Measurements from ENCODE around the gene SLC9B1.

The SLC9B1 gene

GRCh38 chr4:103046416-103047290 is 27.1 kb upstream of the SLC9B1 start:
- no peak overlapping the region for H3K18ac ChIP-seq (ENCODE audit: low read length)
- H3K36me3 ChIP-seq (replicated peaks in 1 of 2; ENCODE audit: control insufficient read depth in 2 of 2, insufficient read depth in 2 of 2, low read length in 2 of 2): peaks cover 0 to 37% of the 10 kb centered on the region in 2 donors
- no peaks in the 10 kb centered on the region for H3K27me3 ChIP-seq (ENCODE audit: control insufficient read depth in 3 of 3, insufficient read depth in 3 of 3, low read depth in 1 of 3, low read length in 3 of 3)
- H3K79me1 ChIP-seq (ENCODE audit: low read depth, low read length): no peaks in the 10 kb centered on the region
- H3K27ac ChIP-seq (replicated peaks; ENCODE audit: low read length): no peak overlapping the region
- H4K91ac ChIP-seq (ENCODE audit: low read depth, low read length, poor library complexity): no peak overlapping the region
- no peak overlapping the region for H3K4me3 ChIP-seq (ENCODE audit: low read length in 2 of 2)
- H2BK5ac ChIP-seq (ENCODE audit: low read length): no peak overlapping the region
- no peak overlapping the region for H3K23ac ChIP-seq (ENCODE audit: low read depth, low read length, poor library complexity)
- no peaks in the 10 kb centered on the region for H3K9me3 ChIP-seq (replicated peaks in 1 of 2; ENCODE audit: control insufficient read depth in 2 of 2, insufficient read depth in 1 of 2, low read depth in 1 of 2, low read length in 2 of 2)
- H4K8ac ChIP-seq (ENCODE audit: low read depth, low read length): no peak overlapping the region
- no peaks in the 10 kb centered on the region for H3K4me1 ChIP-seq (ENCODE audit: control insufficient read depth in 2 of 2, insufficient read depth in 1 of 2, low read depth in 1 of 2, low read length in 2 of 2)
- no peak overlapping the region for H2AK5ac ChIP-seq (ENCODE audit: low read depth, low read length)
- no peak overlapping the region for H2AFZ ChIP-seq (ENCODE audit: low read length)
- H3K4ac ChIP-seq (ENCODE audit: low read length): no peak overlapping the region
- no peak overlapping the region for H2BK15ac ChIP-seq (ENCODE audit: low read length)
- no peak overlapping the region for H3K14ac ChIP-seq (ENCODE audit: low read length)
- DNase-seq (ENCODE audit: low spot score): peak; percentile 21
- H2BK12ac ChIP-seq (ENCODE audit: low read length): no peak overlapping the region
- WGBS, 2 donors (ENCODE audit: extremely low coverage in 2 of 2, insufficient read length in 2 of 2, insufficient replicate concordance in 1 of 2): no CpG with 5 or more reads among the region's 5 CpGs
- H3K9ac ChIP-seq (ENCODE audit: low read depth, low read length, poor library complexity): no peak overlapping the region
- no peak overlapping the region for H2BK120ac ChIP-seq (ENCODE audit: low read depth, low read length)
- H3K4me2 ChIP-seq (ENCODE audit: insufficient read depth, low read length, poor library complexity, severe bottlenecking): no peak overlapping the region

GRCh38 chr4:103044183-103044582 is 24.7 kb upstream of the SLC9B1 start:
- H3K27ac ChIP-seq (replicated peaks; ENCODE audit: low read length): no peak overlapping the region
- no peak overlapping the region for H3K4me3 ChIP-seq (ENCODE audit: low read length in 2 of 2)
- H3K9me3 ChIP-seq (replicated peaks in 1 of 2; ENCODE audit: control insufficient read depth in 2 of 2, insufficient read depth in 1 of 2, low read depth in 1 of 2, low read length in 2 of 2): no peaks in the 10 kb centered on the region
- no peaks in the 10 kb centered on the region for H3K4me1 ChIP-seq (ENCODE audit: control insufficient read depth in 2 of 2, insufficient read depth in 1 of 2, low read depth in 1 of 2, low read length in 2 of 2)
- no peak overlapping the region for H2BK5ac ChIP-seq (ENCODE audit: low read length)
- no peak overlapping the region for H4K8ac ChIP-seq (ENCODE audit: low read depth, low read length)
- H3K36me3 ChIP-seq (replicated peaks in 1 of 2; ENCODE audit: control insufficient read depth in 2 of 2, insufficient read depth in 2 of 2, low read length in 2 of 2): peaks cover 0 to 29% of the 10 kb centered on the region in 2 donors
- H3K4me2 ChIP-seq (ENCODE audit: insufficient read depth, low read length, poor library complexity, severe bottlenecking): no peak overlapping the region
- no peak overlapping the region for H3K14ac ChIP-seq (ENCODE audit: low read length)
- H2BK12ac ChIP-seq (ENCODE audit: low read length): no peak overlapping the region
- no CpG with 5 or more reads among the region's 2 CpGs for WGBS, 2 donors (ENCODE audit: extremely low coverage in 2 of 2, insufficient read length in 2 of 2, insufficient replicate concordance in 1 of 2)
- H3K79me1 ChIP-seq (ENCODE audit: low read depth, low read length): no peaks in the 10 kb centered on the region
- no peak overlapping the region for H2AK5ac ChIP-seq (ENCODE audit: low read depth, low read length)
- no peak overlapping the region for H3K4ac ChIP-seq (ENCODE audit: low read length)
- no peak overlapping the region for H2BK15ac ChIP-seq (ENCODE audit: low read length)
- H2AFZ ChIP-seq (ENCODE audit: low read length): no peak overlapping the region
- no peak overlapping the region for H3K23ac ChIP-seq (ENCODE audit: low read depth, low read length, poor library complexity)
- no peak for DNase-seq (ENCODE audit: low spot score)
- no peak overlapping the region for H3K9ac ChIP-seq (ENCODE audit: low read depth, low read length, poor library complexity)
- no peak overlapping the region for H3K18ac ChIP-seq (ENCODE audit: low read length)
- H4K91ac ChIP-seq (ENCODE audit: low read depth, low read length, poor library complexity): no peak overlapping the region
- no peaks in the 10 kb centered on the region for H3K27me3 ChIP-seq (ENCODE audit: control insufficient read depth in 3 of 3, insufficient read depth in 3 of 3, low read depth in 1 of 3, low read length in 3 of 3)
- no peak overlapping the region for H2BK120ac ChIP-seq (ENCODE audit: low read depth, low read length)

GRCh38 chr4:103036169-103036568 is 16.7 kb upstream of the SLC9B1 start:
- no peak overlapping the region for H3K4me3 ChIP-seq (ENCODE audit: low read length in 2 of 2)
- WGBS, 2 donors (ENCODE audit: extremely low coverage in 2 of 2, insufficient read length in 2 of 2, insufficient replicate concordance in 1 of 2): no CpG with 5 or more reads among the region's 2 CpGs

DNA sequence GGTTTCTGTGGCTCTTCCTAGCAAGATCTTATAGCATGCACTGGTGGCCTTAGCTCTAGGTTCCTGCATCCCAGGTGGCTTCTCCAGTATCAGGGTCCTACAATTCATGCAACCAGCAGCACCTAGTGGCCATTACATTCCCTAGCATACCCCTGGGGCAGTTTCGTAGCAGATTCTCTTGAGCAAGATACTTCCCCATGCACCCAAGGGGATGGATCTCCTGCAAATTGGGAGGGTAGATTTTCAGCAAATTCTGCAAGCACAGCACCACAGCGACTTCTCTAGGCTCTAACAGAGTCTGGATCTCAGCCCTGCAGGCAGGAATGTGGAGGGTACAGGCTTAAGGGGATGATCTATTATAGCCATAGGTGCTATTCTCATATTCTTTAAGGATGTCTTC is 13.1 kb upstream of the SLC9B1 start:
- Histone ChIP-seq H4K91ac (ENCODE audit: low read depth, low read length, poor library complexity) (no peak overlapping the region), H3K23ac (ENCODE audit: low read depth, low read length, poor library complexity) (no peak overlapping the region), H2BK15ac (ENCODE audit: low read length) (no peak overlapping the region), H3K4ac (ENCODE audit: low read length) (no peak overlapping the region), H3K4me1 (ENCODE audit: control insufficient read depth in 2 of 2, insufficient read depth in 1 of 2, low read depth in 1 of 2, low read length in 2 of 2) (no peaks in the 10 kb centered on the region), H3K9ac (ENCODE audit: low read depth, low read length, poor library complexity) (no peak overlapping the region), H3K14ac (ENCODE audit: low read length) (no peak overlapping the region), H3K4me3 (ENCODE audit: low read length in 2 of 2) (no peak overlapping the region), H4K8ac (ENCODE audit: low read depth, low read length) (no peak overlapping the region), H3K18ac (ENCODE audit: low read length) (no peak overlapping the region), H2BK120ac (ENCODE audit: low read depth, low read length) (no peak overlapping the region), H2AFZ (ENCODE audit: low read length) (no peak overlapping the region), H3K9me3 (replicated peaks in 1 of 2; ENCODE audit: control insufficient read depth in 2 of 2, insufficient read depth in 1 of 2, low read depth in 1 of 2, low read length in 2 of 2) (peaks cover 0 to 2% of the 10 kb centered on the region in 2 donors), H3K27me3 (ENCODE audit: control insufficient read depth in 3 of 3, insufficient read depth in 3 of 3, low read depth in 1 of 3, low read length in 3 of 3) (no peaks in the 10 kb centered on the region), H3K79me1 (ENCODE audit: low read depth, low read length) (no peaks in the 10 kb centered on the region), H2BK12ac (ENCODE audit: low read length) (no peak overlapping the region), H2BK5ac (ENCODE audit: low read length) (no peak overlapping the region), H3K36me3 (replicated peaks in 1 of 2; ENCODE audit: control insufficient read depth in 2 of 2, insufficient read depth in 2 of 2, low read length in 2 of 2) (peaks cover 0 to 8% of the 10 kb centered on the region in 2 donors), H3K27ac (replicated peaks; ENCODE audit: low read length) (no peak overlapping the region), H2AK5ac (ENCODE audit: low read depth, low read length) (no peak overlapping the region), H3K4me2 (ENCODE audit: insufficient read depth, low read length, poor library complexity, severe bottlenecking) (no peak overlapping the region)
- WGBS, 2 donors (ENCODE audit: extremely low coverage in 2 of 2, insufficient read length in 2 of 2, insufficient replicate concordance in 1 of 2): no CpG with 5 or more reads among the region's 2 CpGs
- DNase-seq (ENCODE audit: low spot score): peak; percentile 9

More at GRCh38 chr4:103036169-103036568, 16.7 kb upstream of the SLC9B1 start:
- H3K4ac ChIP-seq (ENCODE audit: low read length): no peak overlapping the region
- no peak overlapping the region for H3K18ac ChIP-seq (ENCODE audit: low read length)
- peaks cover 0 to 2% of the 10 kb centered on the region in 2 donors for H3K9me3 ChIP-seq (replicated peaks in 1 of 2; ENCODE audit: control insufficient read depth in 2 of 2, insufficient read depth in 1 of 2, low read depth in 1 of 2, low read length in 2 of 2)
- no peak overlapping the region for H3K14ac ChIP-seq (ENCODE audit: low read length)
- H3K27ac ChIP-seq (replicated peaks; ENCODE audit: low read length): no peak overlapping the region
- H3K4me2 ChIP-seq (ENCODE audit: insufficient read depth, low read length, poor library complexity, severe bottlenecking): no peak overlapping the region
- no peak overlapping the region for H2AFZ ChIP-seq (ENCODE audit: low read length)
- H2BK12ac ChIP-seq (ENCODE audit: low read length): no peak overlapping the region
- no peak overlapping the region for H2BK15ac ChIP-seq (ENCODE audit: low read length)
- H2BK5ac ChIP-seq (ENCODE audit: low read length): no peak overlapping the region
- H3K27me3 ChIP-seq (ENCODE audit: control insufficient read depth in 3 of 3, insufficient read depth in 3 of 3, low read depth in 1 of 3, low read length in 3 of 3): no peaks in the 10 kb centered on the region
- H3K79me1 ChIP-seq (ENCODE audit: low read depth, low read length): no peaks in the 10 kb centered on the region
- no peak overlapping the region for H2AK5ac ChIP-seq (ENCODE audit: low read depth, low read length)
- no peak overlapping the region for H2BK120ac ChIP-seq (ENCODE audit: low read depth, low read length)
- H3K4me1 ChIP-seq (ENCODE audit: control insufficient read depth in 2 of 2, insufficient read depth in 1 of 2, low read depth in 1 of 2, low read length in 2 of 2): no peaks in the 10 kb centered on the region
- no peaks in the 10 kb centered on the region for H3K36me3 ChIP-seq (replicated peaks in 1 of 2; ENCODE audit: control insufficient read depth in 2 of 2, insufficient read depth in 2 of 2, low read length in 2 of 2)
- H3K9ac ChIP-seq (ENCODE audit: low read depth, low read length, poor library complexity): no peak overlapping the region
- no peak overlapping the region for H3K23ac ChIP-seq (ENCODE audit: low read depth, low read length, poor library complexity)
- DNase-seq (ENCODE audit: low spot score): no peak
- H4K8ac ChIP-seq (ENCODE audit: low read depth, low read length): no peak overlapping the region
- H4K91ac ChIP-seq (ENCODE audit: low read depth, low read length, poor library complexity): no peak overlapping the region

Data from neuronal stem cell (in vitro differentiated cells).